Heart left ventricle (tissue), 16 donors: Measurements from ENCODE around the gene P2RY12. TPM values are rescaled to one million over a fixed set of nuclear protein-coding genes. Genes with fewer than 3 reads are reported as not detected.
A peak's percentile ranks its signal among the peaks of the same experiment; 100 is the strongest.

Experiments used
- ATAC-seq, 4 donors: fragments of 200-7000 bp; cut with Tn5 transposase; one replicate each; pipeline ENCODE4 v1.9.1; 2020 to 2022; ENCODE audit warnings: moderate library complexity in 4 of 4, mild to moderate bottlenecking in 3 of 4, moderate number of reproducible peaks in 1 of 4
- DNase-seq, 5 donors: peaks; one replicate each; pipeline ENCODE4 v3.0.0-alpha.2; 2020
- H3K27ac ChIP-seq, 12 donors: fragments of 200-600 bp; sonication (generic) in 4 of 12; one replicate each; pipeline versions ENCODE4 v1.5.0 to v1.8.0; 2016 to 2022; ENCODE audit warnings: mild to moderate bottlenecking in 2 of 12
- H3K27me3 ChIP-seq, 9 donors: fragments of 200-600 bp; sonication (generic) in 2 of 9; one replicate each; pipeline versions ENCODE4 v1.5.1 to v1.8.0; 2016 to 2022; ENCODE audit warnings: mild to moderate bottlenecking in 3 of 9
- H3K36me3 ChIP-seq, 9 donors: fragments of 200-600 bp; sonication (generic) in 2 of 9; one replicate each; pipeline versions ENCODE4 v1.5.0 to v1.8.0; 2018 to 2022; ENCODE audit warnings: mild to moderate bottlenecking in 2 of 9
- H3K4me1 ChIP-seq, 12 donors: fragments of 200-600 bp; sonication (generic) in 4 of 12; one replicate each; pipeline versions ENCODE4 v1.5.0 to v1.8.0; 2016 to 2022; ENCODE audit warnings: mild to moderate bottlenecking in 3 of 12
- H3K4me3 ChIP-seq, 12 donors: fragments of 200-600 bp; sonication (generic) in 4 of 12; one replicate each; pipeline versions ENCODE4 v1.5.0 to v1.8.0; 2017 to 2022; ENCODE audit warnings: mild to moderate bottlenecking in 9 of 12, moderate library complexity in 4 of 12
- H3K9me3 ChIP-seq, 12 donors: fragments of 200-600 bp; sonication (generic) in 4 of 12; one replicate each; pipeline versions ENCODE4 v1.5.0 to v1.8.0; 2016 to 2022; ENCODE audit warnings: mild to moderate bottlenecking in 1 of 12
- POLR2A ChIP-seq, 2 donors: fragments of 450-650 bp; IDR thresholded peaks; one replicate each; pipeline ENCODE4 v1.6.1; 2017; ENCODE audit warnings: antibody characterized with exemption in 2 of 2, mild to moderate bottlenecking in 2 of 2, moderate library complexity in 2 of 2
- WGBS, 4 donors: extraction: QIAGEN DNeasy Blood & Tissue Kit in 2 of 4; methylation state at CpG; one replicate each; pipeline versions ENCODE4 v1.1.5 to v1.1.7; 2013 to 2018; 5-methylcytosine and 5-hydroxymethylcytosine counted together
- intact Hi-C, 10 donors: fragments of 100-400 bp; cut with DNase I; formaldehyde crosslinking; loops; one replicate each; pipeline versions ENCODE4 v1.11.1 to v1.14.2; 2022
- polyA plus RNA-seq, 2 donors: library from polyadenylated mRNA; stranded (reverse); fragments of 200-250 nt; gene quantifications; one replicate each; pipeline ENCODE4 v1.2.3, GENCODE V29; 2013
- total RNA-seq, 9 donors: library from RNA; depleted of rRNA in 2 of 9; stranded (reverse); fragments of >200 nt in 2 of 9; fragmentation: NEBNext Ultra II Directional in 3 of 9; extraction: Animal tissue kit (Norgen Biotek cat#: 25700) in 3 of 9; gene quantifications; one replicate each; pipeline versions ENCODE4 v1.1.0 to v1.2.4, GENCODE V29; 2016 to 2023
- TF ChIP-seq, protein P1 (sequence below), 12 donors: fragments of 200-600 bp; sonication (generic) in 4 of 12; IDR thresholded peaks; one replicate each; pipeline versions ENCODE4 v1.5.0 to v1.8.0; 2018 to 2022; ENCODE audit warnings: antibody characterized with exemption in 12 of 12, mild to moderate bottlenecking in 5 of 12
- donor health status: ischemic (EF 13 %, LVEDD 7.1; RV severe dilation, severe dysfunction).
- donor health status: healthy with polysubstance abuse.
- donor health status: DM: no; HTN: yes; CAD: no.
- donor health status: DM: no; HTN: no; CAD: no.
- donor health status: ischemic (EF 25% LVEDD 6.9; RV normal size, moderate dysfunction).
- donor health status: ischemic (EF 25% LVEDD 5.7; RV mildly dilated, moderate dysfunction).
- donor health status: healthy.
- donor health status: DM: yes; HTN: yes; CAD: no.
- donor health status: ischemic (EF 35%, LVEDD 5.7; RV mildly dilated, moderate dysfunction).
- donor health status: nonischemic (EF 11% LVEDD 7.7; RV severe dilation, severe dysfunction).
- donor health status: DM: yes; HTN: yes; CAD: no.
- donor health status: PGD.
- donor health status: ischemic (EF 29% LVEDD 5.4; RV normal size, mild dysfunction).
- donor health status: nonischemic (EF 23%, LVEDD 6.1; RV moderate dilation, normal function).

Gene P2RY12
- total and polyA plus RNA-seq, 11 donors: 0.26 to 3.4 (median 0.56) TPM

DNA sequence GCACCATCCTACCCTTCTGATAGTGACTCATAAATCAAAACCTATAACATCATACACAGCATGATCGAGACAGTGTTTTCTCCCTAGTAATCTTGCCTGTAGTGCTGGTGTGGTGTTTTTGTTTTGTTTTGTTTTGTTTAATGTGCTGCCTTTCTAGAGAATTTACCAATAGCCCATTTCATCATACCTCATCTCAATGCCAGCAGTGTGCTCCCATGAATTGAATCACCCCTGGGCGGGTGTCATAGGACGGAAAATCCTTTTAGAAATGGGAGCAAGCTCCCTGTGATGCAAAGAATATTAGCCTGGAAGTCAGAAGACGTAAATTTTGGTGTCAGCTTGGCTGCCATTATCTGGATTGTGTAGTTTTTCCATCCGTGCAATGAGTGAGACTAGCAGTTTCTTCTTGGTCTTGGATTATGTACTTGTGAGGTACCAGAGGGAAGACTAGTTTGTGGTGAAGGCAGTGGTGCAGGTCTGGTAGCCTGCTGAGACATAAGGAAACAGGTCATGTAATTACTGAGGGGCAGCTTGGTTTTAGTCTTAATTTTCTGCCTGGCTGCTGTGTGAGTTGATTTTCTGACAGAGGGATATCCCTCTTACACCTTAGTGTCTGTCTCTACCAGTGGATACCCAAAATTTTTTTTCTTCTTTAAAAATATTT lies 46.4 kb upstream of the P2RY12 start:
- ATAC-seq (no peak), DNase-seq (no peak)
- TF ChIP-seq POLR2A (IDR thresholded peaks at IDR 0.05): no peak
- TF ChIP-seq, protein P1, sequence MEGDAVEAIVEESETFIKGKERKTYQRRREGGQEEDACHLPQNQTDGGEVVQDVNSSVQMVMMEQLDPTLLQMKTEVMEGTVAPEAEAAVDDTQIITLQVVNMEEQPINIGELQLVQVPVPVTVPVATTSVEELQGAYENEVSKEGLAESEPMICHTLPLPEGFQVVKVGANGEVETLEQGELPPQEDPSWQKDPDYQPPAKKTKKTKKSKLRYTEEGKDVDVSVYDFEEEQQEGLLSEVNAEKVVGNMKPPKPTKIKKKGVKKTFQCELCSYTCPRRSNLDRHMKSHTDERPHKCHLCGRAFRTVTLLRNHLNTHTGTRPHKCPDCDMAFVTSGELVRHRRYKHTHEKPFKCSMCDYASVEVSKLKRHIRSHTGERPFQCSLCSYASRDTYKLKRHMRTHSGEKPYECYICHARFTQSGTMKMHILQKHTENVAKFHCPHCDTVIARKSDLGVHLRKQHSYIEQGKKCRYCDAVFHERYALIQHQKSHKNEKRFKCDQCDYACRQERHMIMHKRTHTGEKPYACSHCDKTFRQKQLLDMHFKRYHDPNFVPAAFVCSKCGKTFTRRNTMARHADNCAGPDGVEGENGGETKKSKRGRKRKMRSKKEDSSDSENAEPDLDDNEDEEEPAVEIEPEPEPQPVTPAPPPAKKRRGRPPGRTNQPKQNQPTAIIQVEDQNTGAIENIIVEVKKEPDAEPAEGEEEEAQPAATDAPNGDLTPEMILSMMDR (IDR thresholded peaks at IDR 0.05): no peak
- intact Hi-C loops: loop anchor here in 2 of 10 donors (10.0 kb wide), 2 partner anchors 234 to 484 kb away; no protein-coding TSS in a partner anchor
- H3K9me3 ChIP-seq: no peaks in the 10 kb centered on the region
- H3K4me1 ChIP-seq: peaks cover 0 to 3% (median 0%) of the 10 kb centered on the region in 12 donors
- H3K36me3 ChIP-seq: no peaks in the 10 kb centered on the region
- no peak overlapping the region for H3K4me3 ChIP-seq
- no peak overlapping the region for H3K27ac ChIP-seq
- 87 to 95% (median 89%) methylated on average over 5 of the region's 5 CpGs for WGBS, 4 donors
- no peaks in the 10 kb centered on the region for H3K27me3 ChIP-seq

DNA sequence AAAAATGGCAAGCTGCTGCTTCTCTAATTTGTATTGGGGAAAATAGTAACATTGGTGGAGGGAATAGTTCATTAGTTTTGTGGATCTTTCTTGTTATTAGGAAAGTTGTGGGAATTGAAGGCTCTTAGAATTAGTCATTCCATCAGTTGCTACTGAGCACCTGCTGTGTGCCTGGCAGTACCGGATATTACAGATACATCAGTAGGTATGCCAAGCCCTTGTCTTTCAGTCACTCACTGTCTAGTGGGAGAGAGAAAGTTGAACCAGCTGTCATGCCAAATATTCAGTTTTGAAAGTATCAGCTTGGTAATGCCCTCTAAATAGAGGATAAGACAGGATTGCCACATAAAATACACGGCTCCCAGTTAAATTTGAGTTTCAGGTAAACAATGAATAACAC lies 43.8 kb upstream of the P2RY12 start:
- ATAC-seq: no peak
- no peak for TF ChIP-seq POLR2A (IDR thresholded peaks at IDR 0.05)
- TF ChIP-seq, protein P1 (IDR thresholded peaks at IDR 0.05): no peak
- Histone ChIP-seq H3K27ac (no peak overlapping the region), H3K4me1 (peaks cover 0 to 3% (median 0%) of the 10 kb centered on the region in 12 donors), H3K9me3 (no peaks in the 10 kb centered on the region), H3K4me3 (no peak overlapping the region), H3K27me3 (no peaks in the 10 kb centered on the region), H3K36me3 (no peaks in the 10 kb centered on the region)
- 90 to 95% (median 94%) methylated on average over 2 of the region's 2 CpGs for WGBS, 4 donors
- intact Hi-C loops: no loop called here
- DNase-seq: no peak

DNA sequence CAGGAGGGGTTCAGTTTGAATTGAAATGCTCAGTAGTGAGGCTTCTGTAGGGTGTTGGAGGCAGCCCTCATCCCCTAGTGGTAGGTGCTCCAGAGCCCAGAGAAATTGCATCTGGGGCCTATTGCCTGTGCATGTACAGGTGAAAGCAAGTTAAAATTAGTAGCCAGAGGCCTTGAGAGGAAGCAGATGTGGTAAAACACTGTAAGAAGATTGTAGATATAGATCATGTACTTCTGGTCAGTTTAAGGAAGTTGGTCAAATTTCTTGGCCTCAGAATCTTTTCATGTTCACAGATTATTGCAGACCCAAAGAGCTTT lies 41.7 kb upstream of the P2RY12 start:
- H3K4me3 ChIP-seq: no peak overlapping the region
- no peaks in the 10 kb centered on the region for H3K9me3 ChIP-seq
- no peak overlapping the region for H3K27ac ChIP-seq
- no peaks in the 10 kb centered on the region for H3K36me3 ChIP-seq
- no peak for TF ChIP-seq POLR2A (IDR thresholded peaks at IDR 0.05)
- TF ChIP-seq, protein P1 (IDR thresholded peaks at IDR 0.05): peak in 1 of 12 donors; percentile 6
- DNase-seq (no peak), ATAC-seq (no peak)
- peaks cover 0 to 3% (median 0%) of the 10 kb centered on the region in 12 donors for H3K4me1 ChIP-seq
- H3K27me3 ChIP-seq: no peaks in the 10 kb centered on the region
- intact Hi-C loops: no loop called here

DNA sequence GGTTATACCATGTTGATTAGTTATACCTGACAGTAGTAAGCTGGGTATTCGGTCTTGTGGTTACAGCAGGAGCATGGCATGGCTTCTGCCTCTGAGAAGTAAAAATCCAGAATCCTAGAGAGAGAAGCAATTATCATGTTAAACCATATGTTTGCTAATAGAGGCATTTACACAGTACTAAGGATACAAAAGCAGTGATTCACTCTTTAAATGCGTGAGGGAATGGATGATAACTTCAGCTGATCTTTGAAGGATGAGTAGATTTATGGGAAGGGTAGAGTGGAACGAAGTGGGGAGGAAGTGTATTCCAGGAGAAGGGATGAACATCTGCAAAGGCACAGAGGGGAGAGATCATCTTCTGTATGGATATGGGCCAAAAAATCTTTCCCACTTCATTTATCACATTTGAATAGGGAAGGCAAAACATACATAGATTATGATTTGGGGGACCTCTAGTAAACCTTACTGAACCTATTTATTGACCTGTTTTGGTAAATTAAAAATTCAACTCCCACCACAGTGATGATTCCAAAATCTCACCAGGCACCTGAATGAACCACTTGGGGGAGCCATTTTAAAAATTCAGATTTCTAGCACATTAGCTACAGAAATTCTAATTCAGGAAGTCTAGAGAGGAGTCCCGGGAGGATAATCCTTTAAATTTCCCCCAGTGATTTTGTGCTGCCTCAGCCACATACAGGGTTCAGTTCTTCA lies 41.2 kb upstream of the P2RY12 start:
- intact Hi-C loops: no loop called here
- WGBS, 4 donors: 73 to 78% (median 76%) methylated on average over 4 of the region's 4 CpGs
- Histone ChIP-seq H3K36me3 (no peaks in the 10 kb centered on the region), H3K4me3 (no peak overlapping the region), H3K27ac (no peak overlapping the region), H3K27me3 (no peaks in the 10 kb centered on the region), H3K9me3 (no peaks in the 10 kb centered on the region), H3K4me1 (peaks cover 0 to 3% (median 0%) of the 10 kb centered on the region in 12 donors)
- TF ChIP-seq POLR2A (IDR thresholded peaks at IDR 0.05): no peak
- TF ChIP-seq, protein P1 (IDR thresholded peaks at IDR 0.05): peak in 5 of 12 donors; percentile 11 to 24 (median 17)
- DNase-seq (no peak), ATAC-seq (no peak)
